HepG2 (cell line): Measurements from ENCODE around the gene CERT1. TPM values are rescaled to one million over a fixed set of nuclear protein-coding genes. Genes with fewer than 3 reads are reported as not detected.

Source experiments
- ATAC-seq: fragments of 200-7000 bp; cut with Tn5 transposase; 3 replicates; pipeline ENCODE4 v1.9.1; 2020; ENCODE audit warnings: mild to moderate bottlenecking, moderate library complexity
- BruUV-seq: library from RNA; stranded (reverse); fragments of 400-500 nt; replicated peaks from 2 replicates; lab custom pipeline; 2021; lab: Mats Ljungman, UMichigan
- CTCF ChIA-PET: fragments of 300-600 bp; formaldehyde crosslinking; extraction: SDS; loops from one replicate; lab custom pipeline; 2021; ENCODE audit warnings: low total read pairs, inconsistent platforms, low intra/inter-chr PET ratio; lab: Yijun Ruan, JAX
- POLR2A ChIA-PET: fragments of 350-600 bp; sonication (Branson Sonifier 250); formaldehyde crosslinking; loops from one replicate; lab custom pipeline; 2020; ENCODE audit warnings: antibody characterized with exemption, inconsistent platforms; lab: Yijun Ruan, JAX
- DNase-seq: peaks from one replicate; pipeline ENCODE4 v3.0.0-alpha.2; 2015; ENCODE audit warnings: low spot score
- FAIRE-seq: peaks from 3 replicates; lab custom pipeline; 2011; peaks lifted over from hg19 to GRCh38; lab: Jason Lieb, UNC
- H2AFZ ChIP-seq: one replicate; pipeline ENCODE4 v1.6.1; 2011; ENCODE audit warnings: low read length, inconsistent platforms
- H3K27ac ChIP-seq: fragments of 300-600 bp; 3 replicates; pipeline ENCODE4 v1.8.0; 2011; ENCODE audit warnings: mixed run types, mild to moderate bottlenecking, mixed read lengths, low read length, inconsistent platforms; ENCODE audit not compliant: insufficient read depth; ENCODE audit errors: extremely low read length
- H3K27me3 ChIP-seq, 2 experiments: fragments of 200-600 bp in 1 of 2; 2 replicates in 1 of 2; 3 replicates in 1 of 2; pipeline versions ENCODE4 v1.6.0 to v1.8.0; 2011; ENCODE audit warnings: low read length in 2 of 2, mild to moderate bottlenecking in 2 of 2, moderate library complexity in 2 of 2, inconsistent platforms in 1 of 2; ENCODE audit not compliant: insufficient read depth in 2 of 2, control insufficient read depth in 1 of 2
- H3K36me3 ChIP-seq, 2 experiments: fragments of 200-600 bp in 1 of 2; replicated peaks in 1 of 2; 2 replicates in 1 of 2; 3 replicates in 1 of 2; pipeline versions ENCODE4 v1.5.1 to v1.8.0; 2011; ENCODE audit warnings: low read length in 2 of 2, inconsistent platforms in 1 of 2; ENCODE audit not compliant: insufficient read depth in 2 of 2, control insufficient read depth in 1 of 2
- H3K4me1 ChIP-seq: 2 replicates; pipeline ENCODE4 v1.5.1; 2012; ENCODE audit warnings: low read length, inconsistent platforms; ENCODE audit not compliant: insufficient read depth
- H3K4me2 ChIP-seq: 2 replicates; pipeline ENCODE4 v1.6.0; 2011; ENCODE audit warnings: low read depth, low read length, inconsistent platforms
- H3K4me3 ChIP-seq, 3 experiments: fragments of 200-600 bp in 1 of 3; sonication (generic), shearing (Covaris generic) in 1 of 3; replicated peaks in 1 of 3; 2 replicates each; pipeline ENCODE4 v1.5.1; 2011 to 2016; ENCODE audit warnings: low read length in 3 of 3, inconsistent platforms in 2 of 3, low read depth in 2 of 3, mild to moderate bottlenecking in 2 of 3, control low read depth in 1 of 3, mixed read lengths in 1 of 3; ENCODE audit not compliant: insufficient read depth in 1 of 3
- H3K79me2 ChIP-seq: one replicate; pipeline ENCODE4 v1.6.1; 2011; ENCODE audit warnings: low read length, inconsistent platforms; ENCODE audit not compliant: insufficient read depth
- H3K9ac ChIP-seq: 2 replicates; pipeline ENCODE4 v1.6.0; 2011; ENCODE audit warnings: mild to moderate bottlenecking, low read depth, low read length, inconsistent platforms; ENCODE audit not compliant: insufficient read depth
- H3K9me3 ChIP-seq: 2 replicates; pipeline ENCODE4 v1.5.1; 2012; ENCODE audit warnings: mild to moderate bottlenecking, low read length
- H4K20me1 ChIP-seq: 2 replicates; pipeline ENCODE4 v1.6.0; 2011; ENCODE audit warnings: inconsistent platforms, mild to moderate bottlenecking, low read length, moderate library complexity; ENCODE audit not compliant: insufficient read depth
- ADNP ChIP-seq: sonication (generic); formaldehyde crosslinking; IDR thresholded peaks from 2 replicates; pipeline ENCODE4 v1.4.0; 2020; ENCODE audit warnings: missing genetic modification reagents
- PTBP1 ChIP-seq: fragments of 200-400 bp; formaldehyde crosslinking; IDR thresholded peaks from 2 replicates; pipeline ENCODE4 v1.6.1; 2018; ENCODE audit warnings: low read length, low read depth; ENCODE audit not compliant: poor library complexity, severe bottlenecking
- RFX5 ChIP-seq: IDR thresholded peaks from 2 replicates; pipeline ENCODE4 v1.6.1; 2011; ENCODE audit warnings: low read depth, low read length, improper control_type of control experiment
- SMC3 ChIP-seq: IDR thresholded peaks from 2 replicates; pipeline ENCODE4 v1.6.1; 2011; ENCODE audit warnings: low read length, improper control_type of control experiment
- SOX5 ChIP-seq: IDR thresholded peaks from 2 replicates; pipeline ENCODE4 v1.6.1; 2016; ENCODE audit warnings: borderline replicate concordance
- XRCC5 ChIP-seq: fragments of 200-400 bp; formaldehyde crosslinking; optimal IDR thresholded peaks from 2 replicates; pipeline ENCODE3; 2017; ENCODE audit warnings: mild to moderate bottlenecking, low read length
- ZMYM2 ChIP-seq: sonication (generic); formaldehyde crosslinking; IDR thresholded peaks from 2 replicates; pipeline ENCODE4 v1.8.0; 2022; ENCODE audit warnings: mild to moderate bottlenecking, missing genetic modification reagents
- ZNF17 ChIP-seq: sonication (generic); formaldehyde crosslinking; IDR thresholded peaks from 2 replicates; pipeline ENCODE4 v1.5.0; 2020; ENCODE audit warnings: mild to moderate bottlenecking, missing genetic modification reagents
- ZNF335 ChIP-seq: sonication (generic); formaldehyde crosslinking; IDR thresholded peaks from 2 replicates; pipeline ENCODE4 v1.4.0; 2020; ENCODE audit warnings: missing genetic modification reagents
- ZNF543 ChIP-seq: sonication (generic); formaldehyde crosslinking; IDR thresholded peaks from 2 replicates; pipeline ENCODE4 v1.4.0; 2020; ENCODE audit warnings: mild to moderate bottlenecking, missing genetic modification reagents
- WGBS: methylation state at CpG from one replicate; pipeline ENCODE4 v1.1.6; 2017; ENCODE audit warnings: low lambda C conversion rate; 5-methylcytosine and 5-hydroxymethylcytosine counted together
- in situ Hi-C: cut with HindIII; loops from 2 replicates; pipeline ENCODE4 v1.10.0; 2017; ENCODE audit warnings: low pct_unique_long_range_greater_than_20kb; ENCODE audit not compliant: extremely low pct_ligation_motif_present
- intact Hi-C: fragments of 100-400 bp; cut with micrococcal nuclease; formaldehyde crosslinking; loops from one replicate; pipeline ENCODE4 v1.10.0; 2022; ENCODE audit not compliant: unreplicated experiment
- polyA plus RNA-seq, 8 experiments: library from polyadenylated mRNA; depleted of rRNA in 3 of 8; stranded (reverse) in 7 of 8; unstranded in 1 of 8; fragments of >200 nt; fragmentation: Illumina TruSeq in 4 of 8; extraction: Trizol in 4 of 8; gene quantifications; 2 replicates each; pipeline versions ENCODE4 v1.2.1 to v1.2.3, GENCODE V29; 2011 to 2016; ENCODE audit warnings: low read depth in 4 of 8, missing spikeins in 1 of 8, mixed read lengths in 1 of 8; ENCODE audit not compliant: insufficient read depth in 1 of 8
- total RNA-seq, 5 experiments: library from RNA; depleted of rRNA; stranded (reverse); fragments of >200 nt; fragmentation: Illumina TruSeq; extraction: Trizol; gene quantifications; 2 replicates each; pipeline ENCODE4 v1.2.3, GENCODE V29; 2016; ENCODE audit warnings: low read depth in 1 of 5
- TF ChIP-seq, protein P1 (sequence below): sonication (generic); formaldehyde crosslinking; IDR thresholded peaks from 2 replicates; pipeline ENCODE4 v1.8.1; 2022; ENCODE audit warnings: low read depth, mild to moderate bottlenecking, missing genetic modification reagents
- TF ChIP-seq, protein P2 (sequence below): sonication (generic); formaldehyde crosslinking; IDR thresholded peaks from 2 replicates; pipeline ENCODE4 v1.9.0; 2022; ENCODE audit warnings: missing genetic modification reagents, mild to moderate bottlenecking, borderline replicate concordance
- TF ChIP-seq, protein P3 (sequence below): sonication (generic); formaldehyde crosslinking; IDR thresholded peaks from 2 replicates; pipeline ENCODE4 v1.4.0; 2020; ENCODE audit warnings: missing genetic modification reagents
- TF ChIP-seq, protein P4 (sequence below): sonication (generic); formaldehyde crosslinking; IDR thresholded peaks from 2 replicates; pipeline ENCODE4 v1.4.0; 2020; ENCODE audit warnings: mild to moderate bottlenecking, missing genetic modification reagents

Gene CERT1
- total and polyA plus RNA-seq, 2 of the 13 experiments (the other 11 are each of a cell fraction or from before 2014, with no cell fraction given): 8.2 to 12.7 TPM

GRCh38 chr5:75441560-75441959, 69.9 kb downstream of the CERT1 start (continued):
- TF ChIP-seq, protein P1, sequence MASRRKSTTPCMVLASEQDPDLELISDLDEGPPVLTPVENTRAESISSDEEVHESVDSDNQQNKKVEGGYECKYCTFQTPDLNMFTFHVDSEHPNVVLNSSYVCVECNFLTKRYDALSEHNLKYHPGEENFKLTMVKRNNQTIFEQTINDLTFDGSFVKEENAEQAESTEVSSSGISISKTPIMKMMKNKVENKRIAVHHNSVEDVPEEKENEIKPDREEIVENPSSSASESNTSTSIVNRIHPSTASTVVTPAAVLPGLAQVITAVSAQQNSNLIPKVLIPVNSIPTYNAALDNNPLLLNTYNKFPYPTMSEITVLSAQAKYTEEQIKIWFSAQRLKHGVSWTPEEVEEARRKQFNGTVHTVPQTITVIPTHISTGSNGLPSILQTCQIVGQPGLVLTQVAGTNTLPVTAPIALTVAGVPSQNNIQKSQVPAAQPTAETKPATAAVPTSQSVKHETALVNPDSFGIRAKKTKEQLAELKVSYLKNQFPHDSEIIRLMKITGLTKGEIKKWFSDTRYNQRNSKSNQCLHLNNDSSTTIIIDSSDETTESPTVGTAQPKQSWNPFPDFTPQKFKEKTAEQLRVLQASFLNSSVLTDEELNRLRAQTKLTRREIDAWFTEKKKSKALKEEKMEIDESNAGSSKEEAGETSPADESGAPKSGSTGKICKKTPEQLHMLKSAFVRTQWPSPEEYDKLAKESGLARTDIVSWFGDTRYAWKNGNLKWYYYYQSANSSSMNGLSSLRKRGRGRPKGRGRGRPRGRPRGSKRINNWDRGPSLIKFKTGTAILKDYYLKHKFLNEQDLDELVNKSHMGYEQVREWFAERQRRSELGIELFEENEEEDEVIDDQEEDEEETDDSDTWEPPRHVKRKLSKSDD (CRISPR knock-in tag): no peak
- TF ChIP-seq ZNF335 (no peak), SMC3 (no peak), PTBP1 (no peak), SOX5 (CRISPR knock-in tag) (no peak)

DNA sequence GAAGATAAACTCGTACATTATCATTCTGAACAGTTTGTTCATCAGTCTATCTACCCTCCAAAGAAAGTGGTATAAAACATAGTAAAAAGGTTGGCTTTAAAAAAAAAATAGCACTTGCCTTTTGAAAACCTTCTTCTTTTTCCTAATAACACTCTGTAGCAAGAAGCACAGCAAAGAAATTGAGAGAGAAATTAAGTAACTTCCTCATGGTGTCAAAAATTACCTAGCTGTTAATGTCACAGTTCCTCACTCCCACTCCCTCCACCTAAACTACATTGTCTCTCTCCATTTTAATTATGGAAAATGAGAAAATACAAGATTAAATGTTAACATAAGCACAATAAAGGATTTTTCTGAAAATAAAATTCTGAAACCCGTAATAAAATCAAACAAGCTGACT, 72.2 kb downstream of the CERT1 start:
- H3K4me2 ChIP-seq: no peak overlapping the region
- H3K27me3 ChIP-seq: no peaks in the 10 kb centered on the region
- no TSS peak for BruUV-seq
- H3K36me3 ChIP-seq: no peaks in the 10 kb centered on the region; a peak in 1 of 5 replicates
- H3K9me3 ChIP-seq: no peaks in the 10 kb centered on the region
- H3K4me3 ChIP-seq: no peak overlapping the region
- H2AFZ ChIP-seq: no peak overlapping the region
- POLR2A ChIA-PET: no interaction called here
- in situ Hi-C loops: no loop called here
- CTCF ChIA-PET: no interaction called here
- no peaks in the 10 kb centered on the region for H3K79me2 ChIP-seq
- no peaks in the 10 kb centered on the region for H4K20me1 ChIP-seq
- H3K27ac ChIP-seq: no peak overlapping the region
- 96% methylated on average over 2 of the region's 2 CpGs for WGBS
- DNase-seq (no peak), FAIRE-seq (no peak), ATAC-seq (no peak)
- intact Hi-C loops: no loop called here
- H3K9ac ChIP-seq: no peak overlapping the region
- H3K4me1 ChIP-seq: no peaks in the 10 kb centered on the region
- TF ChIP-seq ZNF543 (CRISPR knock-in tag): no peak
- TF ChIP-seq RFX5: no peak
- TF ChIP-seq XRCC5: no peak
- no peak for TF ChIP-seq ADNP (CRISPR knock-in tag)
- TF ChIP-seq ZMYM2 (CRISPR knock-in tag): no peak
- TF ChIP-seq, protein P2, sequence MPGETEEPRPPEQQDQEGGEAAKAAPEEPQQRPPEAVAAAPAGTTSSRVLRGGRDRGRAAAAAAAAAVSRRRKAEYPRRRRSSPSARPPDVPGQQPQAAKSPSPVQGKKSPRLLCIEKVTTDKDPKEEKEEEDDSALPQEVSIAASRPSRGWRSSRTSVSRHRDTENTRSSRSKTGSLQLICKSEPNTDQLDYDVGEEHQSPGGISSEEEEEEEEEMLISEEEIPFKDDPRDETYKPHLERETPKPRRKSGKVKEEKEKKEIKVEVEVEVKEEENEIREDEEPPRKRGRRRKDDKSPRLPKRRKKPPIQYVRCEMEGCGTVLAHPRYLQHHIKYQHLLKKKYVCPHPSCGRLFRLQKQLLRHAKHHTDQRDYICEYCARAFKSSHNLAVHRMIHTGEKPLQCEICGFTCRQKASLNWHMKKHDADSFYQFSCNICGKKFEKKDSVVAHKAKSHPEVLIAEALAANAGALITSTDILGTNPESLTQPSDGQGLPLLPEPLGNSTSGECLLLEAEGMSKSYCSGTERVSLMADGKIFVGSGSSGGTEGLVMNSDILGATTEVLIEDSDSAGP (CRISPR knock-in tag): no peak
- TF ChIP-seq, protein P3, sequence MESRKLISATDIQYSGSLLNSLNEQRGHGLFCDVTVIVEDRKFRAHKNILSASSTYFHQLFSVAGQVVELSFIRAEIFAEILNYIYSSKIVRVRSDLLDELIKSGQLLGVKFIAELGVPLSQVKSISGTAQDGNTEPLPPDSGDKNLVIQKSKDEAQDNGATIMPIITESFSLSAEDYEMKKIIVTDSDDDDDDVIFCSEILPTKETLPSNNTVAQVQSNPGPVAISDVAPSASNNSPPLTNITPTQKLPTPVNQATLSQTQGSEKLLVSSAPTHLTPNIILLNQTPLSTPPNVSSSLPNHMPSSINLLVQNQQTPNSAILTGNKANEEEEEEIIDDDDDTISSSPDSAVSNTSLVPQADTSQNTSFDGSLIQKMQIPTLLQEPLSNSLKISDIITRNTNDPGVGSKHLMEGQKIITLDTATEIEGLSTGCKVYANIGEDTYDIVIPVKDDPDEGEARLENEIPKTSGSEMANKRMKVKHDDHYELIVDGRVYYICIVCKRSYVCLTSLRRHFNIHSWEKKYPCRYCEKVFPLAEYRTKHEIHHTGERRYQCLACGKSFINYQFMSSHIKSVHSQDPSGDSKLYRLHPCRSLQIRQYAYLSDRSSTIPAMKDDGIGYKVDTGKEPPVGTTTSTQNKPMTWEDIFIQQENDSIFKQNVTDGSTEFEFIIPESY (CRISPR knock-in tag): no peak
- TF ChIP-seq ZNF17: no peak
- TF ChIP-seq, protein P4, sequence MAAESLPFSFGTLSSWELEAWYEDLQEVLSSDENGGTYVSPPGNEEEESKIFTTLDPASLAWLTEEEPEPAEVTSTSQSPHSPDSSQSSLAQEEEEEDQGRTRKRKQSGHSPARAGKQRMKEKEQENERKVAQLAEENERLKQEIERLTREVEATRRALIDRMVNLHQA (CRISPR knock-in tag): no peak
